Neural cell (in vitro differentiated cells): ENCODE measurements around the gene JAK3.

Source experiments
- EP300 ChIP-seq: fragments of 450-650 bp; conservative IDR thresholded peaks from 2 replicates; pipeline ENCODE4 v1.6.1; 2014; ENCODE audit warnings: antibody characterized with exemption, mild to moderate bottlenecking, moderate library complexity; ENCODE audit not compliant: poor library complexity, severe bottlenecking
- EZH2 ChIP-seq: fragments of 200-600, 300-800 bp; shearing (Covaris generic), sonication (generic); IDR thresholded peaks from 2 replicates; pipeline ENCODE4 v1.6.1; 2014; ENCODE audit warnings: antibody characterized with exemption, low read length, borderline replicate concordance, mild to moderate bottlenecking; ENCODE audit not compliant: insufficient read depth, poor library complexity, severe bottlenecking
- MXI1 ChIP-seq: fragments of 450-650 bp; conservative IDR thresholded peaks from 2 replicates; pipeline ENCODE4 v1.6.1; 2014; ENCODE audit warnings: antibody characterized with exemption, mild to moderate bottlenecking; ENCODE audit not compliant: poor library complexity, severe bottlenecking
- POLR2AphosphoS5 ChIP-seq: IDR thresholded peaks from 2 replicates; pipeline ENCODE4 v1.6.1; 2012
- RAD21 ChIP-seq: fragments of 450-650 bp; conservative IDR thresholded peaks from 2 replicates; pipeline ENCODE4 v1.6.1; 2014; ENCODE audit warnings: antibody characterized with exemption, mild to moderate bottlenecking, moderate library complexity
- TF ChIP-seq, protein P1 (sequence below): fragments of 450-650 bp; IDR thresholded peaks from 2 replicates; pipeline ENCODE4 v1.5.1; 2014; ENCODE audit warnings: antibody characterized with exemption, mild to moderate bottlenecking, moderate library complexity; ENCODE audit not compliant: poor library complexity, severe bottlenecking

DNA sequence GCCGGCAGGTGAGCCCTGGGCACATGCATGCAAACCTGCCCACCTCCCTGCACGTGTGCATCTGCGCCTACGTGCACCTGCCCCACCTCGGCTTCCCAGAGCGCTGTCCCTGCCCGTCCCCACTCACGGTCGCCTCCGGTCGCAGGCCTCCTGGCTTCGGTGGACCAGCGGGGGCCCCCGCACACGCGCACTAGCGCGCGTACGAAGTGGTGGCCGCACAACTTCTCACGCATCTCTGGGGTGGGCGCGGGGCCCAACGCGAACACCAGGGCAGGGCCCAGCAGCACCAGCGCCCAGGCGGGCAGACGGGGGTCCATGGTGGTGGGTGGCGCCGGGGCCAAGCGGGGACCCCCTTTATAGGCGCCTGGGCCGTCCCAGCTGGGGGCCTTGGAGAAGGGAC, 26.6 kb downstream of the JAK3 start, which contains the start of gene INSL3:
- TF ChIP-seq EP300 (no peak), POLR2AphosphoS5 (no peak), RAD21 (no peak), EZH2 (no peak), MXI1 (no peak)
- TF ChIP-seq, protein P1, sequence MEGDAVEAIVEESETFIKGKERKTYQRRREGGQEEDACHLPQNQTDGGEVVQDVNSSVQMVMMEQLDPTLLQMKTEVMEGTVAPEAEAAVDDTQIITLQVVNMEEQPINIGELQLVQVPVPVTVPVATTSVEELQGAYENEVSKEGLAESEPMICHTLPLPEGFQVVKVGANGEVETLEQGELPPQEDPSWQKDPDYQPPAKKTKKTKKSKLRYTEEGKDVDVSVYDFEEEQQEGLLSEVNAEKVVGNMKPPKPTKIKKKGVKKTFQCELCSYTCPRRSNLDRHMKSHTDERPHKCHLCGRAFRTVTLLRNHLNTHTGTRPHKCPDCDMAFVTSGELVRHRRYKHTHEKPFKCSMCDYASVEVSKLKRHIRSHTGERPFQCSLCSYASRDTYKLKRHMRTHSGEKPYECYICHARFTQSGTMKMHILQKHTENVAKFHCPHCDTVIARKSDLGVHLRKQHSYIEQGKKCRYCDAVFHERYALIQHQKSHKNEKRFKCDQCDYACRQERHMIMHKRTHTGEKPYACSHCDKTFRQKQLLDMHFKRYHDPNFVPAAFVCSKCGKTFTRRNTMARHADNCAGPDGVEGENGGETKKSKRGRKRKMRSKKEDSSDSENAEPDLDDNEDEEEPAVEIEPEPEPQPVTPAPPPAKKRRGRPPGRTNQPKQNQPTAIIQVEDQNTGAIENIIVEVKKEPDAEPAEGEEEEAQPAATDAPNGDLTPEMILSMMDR = no peak
